GM10847 (cell line): ENCODE results near the gene LPAR1.

ENCODE experiments used
- POLR2A ChIP-seq: IDR thresholded peaks from 2 replicates; pipeline ENCODE4 v1.6.1; 2011; ENCODE audit not compliant: insufficient read length; ENCODE audit errors: extremely low read depth

Gene LPAR1, protein sequence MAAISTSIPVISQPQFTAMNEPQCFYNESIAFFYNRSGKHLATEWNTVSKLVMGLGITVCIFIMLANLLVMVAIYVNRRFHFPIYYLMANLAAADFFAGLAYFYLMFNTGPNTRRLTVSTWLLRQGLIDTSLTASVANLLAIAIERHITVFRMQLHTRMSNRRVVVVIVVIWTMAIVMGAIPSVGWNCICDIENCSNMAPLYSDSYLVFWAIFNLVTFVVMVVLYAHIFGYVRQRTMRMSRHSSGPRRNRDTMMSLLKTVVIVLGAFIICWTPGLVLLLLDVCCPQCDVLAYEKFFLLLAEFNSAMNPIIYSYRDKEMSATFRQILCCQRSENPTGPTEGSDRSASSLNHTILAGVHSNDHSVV

DNA sequence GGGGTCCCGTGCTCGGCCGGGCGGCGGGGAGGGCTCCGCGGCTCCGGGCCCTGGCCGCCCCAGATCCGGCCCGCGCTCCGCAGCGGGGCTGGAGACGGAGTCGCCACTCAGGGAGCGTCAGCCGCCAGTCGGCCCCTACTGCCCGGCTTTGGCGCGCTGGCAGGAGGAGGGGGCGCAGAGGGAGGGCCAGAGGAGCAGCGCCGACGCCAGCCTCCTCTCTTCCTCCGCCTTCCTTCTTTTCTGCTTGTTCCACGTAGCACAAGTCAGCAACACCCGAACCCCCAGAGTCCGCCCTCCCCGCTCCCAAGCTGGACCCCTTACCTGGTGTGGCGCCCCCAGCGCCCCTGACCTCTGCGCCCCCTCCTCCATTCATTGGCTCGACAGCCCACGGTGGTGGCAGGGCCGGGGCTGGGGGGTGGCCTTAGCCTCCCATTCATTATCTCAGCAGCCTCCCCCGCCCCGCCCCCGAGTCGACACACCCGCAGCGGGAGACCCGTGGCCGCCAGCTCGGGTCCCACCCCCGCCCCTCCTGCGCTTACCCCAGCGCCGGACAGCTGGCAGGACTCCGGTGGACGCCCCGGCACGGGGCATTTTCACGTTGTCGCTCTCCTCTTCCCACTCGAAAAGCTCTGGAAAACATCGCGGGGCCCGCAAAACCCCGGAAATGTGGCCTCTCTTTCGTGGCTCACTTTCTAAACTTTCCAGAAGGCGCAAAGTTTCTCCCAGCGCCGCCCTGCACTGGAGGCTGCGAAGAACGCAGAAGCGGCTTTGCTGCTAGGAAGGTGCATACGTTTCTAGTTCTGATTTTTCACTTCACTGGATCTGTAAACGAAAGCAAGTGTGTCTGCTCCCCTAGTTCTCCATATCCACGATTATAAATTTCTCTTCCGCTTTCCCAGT is at the start of gene LPAR1:
Gene LPAR1, minus strand, starts transcription at position 140 of the 900 bp plus-strand sequence. CDS start 66,353 bp downstream, outside the sequence.
- no peak for TF ChIP-seq POLR2A

DNA sequence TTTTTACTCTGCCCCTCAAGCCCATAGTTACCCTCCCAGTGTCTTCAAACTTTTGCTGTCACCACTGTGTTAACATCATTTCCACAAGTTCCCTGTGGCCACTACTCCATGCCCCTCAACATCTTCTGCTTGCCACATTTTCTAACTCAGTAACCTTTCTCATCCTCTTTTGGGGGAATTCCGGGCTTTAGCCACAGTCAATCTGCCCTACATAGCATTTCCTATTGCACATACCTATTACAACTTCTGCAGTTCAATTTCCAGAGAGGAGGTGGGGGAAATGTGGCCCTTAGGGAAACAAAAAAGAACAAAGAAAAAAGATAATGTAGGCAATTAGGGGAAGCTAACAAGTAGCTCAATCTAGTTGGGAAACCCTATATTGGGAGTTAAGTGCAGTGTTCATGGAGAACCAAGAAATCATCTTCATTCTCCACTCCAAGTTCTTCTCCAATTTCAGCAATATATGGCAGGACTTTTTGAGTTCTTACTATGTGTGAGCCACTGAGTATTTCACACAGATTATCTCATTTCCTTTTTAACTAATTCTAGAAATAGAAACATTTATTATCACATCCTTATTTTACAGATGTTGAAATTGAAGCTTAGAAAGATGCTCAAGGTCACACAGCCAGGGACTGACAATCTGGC is 40.2 kb upstream of the LPAR1 start:
- no peak for TF ChIP-seq POLR2A

DNA sequence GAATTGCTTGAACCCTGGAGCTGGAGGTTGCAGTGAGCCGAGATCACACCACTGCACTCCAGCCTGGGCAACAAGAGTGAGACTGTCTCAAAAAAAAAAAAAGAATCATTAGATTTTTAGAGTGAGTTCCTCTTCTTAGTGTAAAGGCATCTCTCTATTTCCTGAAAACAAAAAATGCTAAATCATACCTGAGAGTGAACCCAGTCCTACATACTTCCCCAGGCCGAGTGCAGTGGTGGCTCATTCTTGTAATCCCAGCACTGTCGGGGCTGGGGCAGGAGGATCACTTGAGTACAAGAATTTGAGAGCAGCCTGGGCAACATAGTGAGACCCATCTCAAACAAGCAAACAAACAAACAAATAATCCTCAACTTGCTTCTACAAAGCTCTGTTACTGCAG is 38.2 kb upstream of the LPAR1 start:
- TF ChIP-seq POLR2A: no peak

DNA sequence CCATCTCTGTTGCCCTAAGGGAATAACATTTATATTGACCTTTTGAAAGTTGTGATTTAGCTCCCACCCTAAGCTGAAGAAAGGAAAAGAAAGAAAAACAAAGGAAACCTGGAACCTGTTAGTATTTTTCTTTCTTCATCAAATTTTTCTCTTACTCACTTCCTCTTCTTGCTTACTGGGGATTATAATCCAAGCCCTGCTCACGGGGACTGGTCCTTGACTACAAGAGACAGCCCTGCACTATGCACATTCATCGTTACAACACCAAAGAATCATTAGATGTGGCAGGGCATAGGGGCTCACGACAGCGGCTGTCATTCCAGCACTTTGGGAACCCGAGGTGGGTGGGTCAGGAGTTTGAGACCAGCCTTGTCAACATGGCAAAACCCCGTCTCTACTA is 37.8 kb upstream of the LPAR1 start:
- no peak for TF ChIP-seq POLR2A

DNA sequence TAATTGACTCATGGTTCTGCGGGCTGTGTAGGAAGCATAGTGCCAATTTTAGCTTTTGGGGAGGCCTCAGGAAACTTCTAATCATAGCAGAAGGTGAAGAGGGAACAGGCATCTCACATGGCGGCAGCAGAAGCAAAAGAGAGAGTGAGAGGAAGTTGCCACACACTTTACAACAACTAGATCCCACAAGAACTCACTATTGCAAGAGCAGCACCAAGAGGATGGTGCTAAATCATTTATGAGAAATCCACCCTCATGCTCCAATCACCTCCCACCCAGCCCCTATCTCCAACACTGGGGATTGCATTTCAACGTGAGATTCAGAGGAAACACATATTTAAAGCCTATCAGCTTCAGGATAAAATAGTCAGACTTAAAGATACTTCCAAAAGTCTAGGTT is 36.1 kb upstream of the LPAR1 start:
- no peak for TF ChIP-seq POLR2A

DNA sequence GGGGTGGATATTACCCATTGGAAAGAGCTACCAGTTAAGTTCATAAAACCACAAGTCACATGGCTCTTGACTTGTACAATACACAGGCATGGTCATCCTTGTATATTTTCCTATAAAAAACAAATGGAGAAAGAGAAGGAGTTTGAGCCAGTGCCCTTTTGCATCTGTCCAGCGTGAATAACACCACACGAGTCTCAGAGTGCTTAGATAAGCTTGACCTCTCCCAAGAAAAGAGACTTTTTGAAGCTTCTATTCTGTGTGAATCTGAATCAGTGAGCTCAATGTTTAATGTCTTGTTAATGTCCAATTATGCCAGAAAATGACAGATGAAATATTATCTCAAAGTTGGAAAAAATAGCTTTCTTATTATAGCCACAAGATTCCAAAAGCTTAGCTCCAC is 30.9 kb upstream of the LPAR1 start:
- TF ChIP-seq POLR2A: no peak

DNA sequence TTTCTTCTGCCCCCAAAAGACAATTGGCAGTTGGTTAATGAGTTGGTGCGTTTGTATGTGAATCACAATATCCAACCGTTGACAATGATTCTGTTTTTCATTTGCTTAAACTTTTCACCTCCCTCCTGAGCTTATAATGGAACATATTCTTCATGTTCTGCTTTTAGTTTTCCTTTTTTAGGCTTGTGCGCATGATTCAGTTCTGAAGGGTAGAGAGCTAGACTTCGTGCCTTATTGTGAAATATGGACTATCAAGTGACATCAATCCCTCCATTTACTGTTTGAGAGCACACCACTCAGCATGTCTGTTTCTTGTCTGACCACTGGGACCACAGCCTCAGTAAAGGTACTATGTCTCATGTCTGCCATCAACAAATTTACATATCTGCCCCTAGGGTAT is 30.5 kb upstream of the LPAR1 start:
- no peak for TF ChIP-seq POLR2A

DNA sequence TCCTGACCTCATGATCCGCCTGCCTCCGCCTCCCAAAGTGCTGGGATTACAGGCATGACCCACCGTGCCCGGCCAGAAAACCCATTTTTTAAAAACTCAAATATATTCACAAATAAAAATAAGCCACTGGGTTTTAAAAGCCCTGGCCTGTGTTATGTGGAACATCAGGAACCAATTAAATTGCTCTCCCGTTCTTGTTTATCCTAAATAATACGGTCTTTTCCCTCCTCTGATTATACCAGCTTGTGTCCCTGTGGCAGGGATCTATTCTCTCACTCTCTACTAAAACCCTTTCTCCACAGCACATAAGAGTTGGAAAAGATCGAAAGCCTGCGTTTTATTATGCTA is 30.1 kb upstream of the LPAR1 start:
- no peak for TF ChIP-seq POLR2A

DNA sequence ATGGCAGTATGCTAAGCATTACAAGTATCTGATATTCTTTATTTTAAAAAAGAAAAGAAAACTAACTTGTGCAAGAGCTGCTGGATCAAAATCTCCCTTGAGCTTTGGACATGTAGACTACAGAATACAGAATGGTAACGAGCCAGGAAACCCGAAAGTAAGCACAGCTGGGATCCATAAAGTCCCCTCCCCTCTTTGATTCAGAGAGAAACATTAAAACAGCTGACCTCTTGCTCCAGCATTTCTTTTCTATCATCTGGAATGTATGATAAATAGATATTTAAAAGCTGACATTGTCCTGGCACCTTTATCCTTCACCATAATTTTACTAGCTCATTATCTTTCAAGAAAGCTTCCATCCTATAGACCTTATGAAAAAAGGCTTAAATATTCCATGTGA is 28.2 kb upstream of the LPAR1 start:
- TF ChIP-seq POLR2A: no peak

DNA sequence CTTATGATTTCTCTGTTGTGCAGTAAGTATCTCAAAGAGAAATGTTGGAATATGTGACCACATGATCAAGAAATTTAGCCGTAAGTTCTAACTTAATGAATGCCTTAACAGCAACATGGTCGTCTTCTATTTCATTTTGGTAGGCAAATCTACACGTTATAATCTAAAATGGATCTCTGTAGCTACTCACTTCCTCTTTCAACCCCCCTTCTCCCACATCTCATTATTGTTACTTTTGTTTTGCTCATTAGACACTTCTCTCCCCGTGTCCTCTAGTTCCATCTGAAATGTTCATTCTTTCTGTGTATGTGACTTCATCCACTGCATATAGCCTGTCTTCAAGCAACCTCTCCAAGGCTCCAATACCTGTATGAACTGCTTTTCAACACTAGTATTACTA is 27.1 kb upstream of the LPAR1 start:
- no peak for TF ChIP-seq POLR2A

DNA sequence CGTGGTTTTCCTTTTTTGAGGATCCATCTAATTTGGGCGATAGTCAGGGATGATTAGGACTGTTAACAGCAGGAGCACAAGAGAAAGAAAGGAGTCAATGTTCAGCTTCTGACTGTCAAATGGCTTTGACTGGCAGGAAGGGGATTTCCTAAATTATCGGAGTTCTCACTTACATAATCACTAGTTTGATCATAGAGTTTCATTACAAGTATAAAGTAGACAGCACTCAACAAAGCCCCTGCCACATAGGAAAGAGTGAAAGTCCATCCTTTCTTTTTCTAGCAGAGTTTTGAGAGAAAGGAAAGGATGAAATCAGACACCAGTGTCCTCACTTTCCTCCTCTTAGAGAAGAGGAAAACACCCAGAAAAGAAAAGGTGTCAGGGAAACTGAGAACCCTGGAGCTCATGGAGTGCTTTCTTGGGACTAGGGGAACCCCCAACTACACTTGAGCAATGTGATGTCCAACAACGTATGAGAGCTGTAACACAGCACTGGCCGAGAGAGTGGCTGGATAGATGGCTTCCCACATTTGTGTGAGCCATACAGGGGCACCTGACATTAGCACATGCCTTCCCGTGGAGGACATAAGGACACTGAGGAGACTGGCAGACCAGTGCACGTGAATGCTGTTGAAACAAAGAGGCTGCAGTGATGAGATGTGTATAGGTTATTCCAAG is 26.0 kb upstream of the LPAR1 start:
- no peak for TF ChIP-seq POLR2A

DNA sequence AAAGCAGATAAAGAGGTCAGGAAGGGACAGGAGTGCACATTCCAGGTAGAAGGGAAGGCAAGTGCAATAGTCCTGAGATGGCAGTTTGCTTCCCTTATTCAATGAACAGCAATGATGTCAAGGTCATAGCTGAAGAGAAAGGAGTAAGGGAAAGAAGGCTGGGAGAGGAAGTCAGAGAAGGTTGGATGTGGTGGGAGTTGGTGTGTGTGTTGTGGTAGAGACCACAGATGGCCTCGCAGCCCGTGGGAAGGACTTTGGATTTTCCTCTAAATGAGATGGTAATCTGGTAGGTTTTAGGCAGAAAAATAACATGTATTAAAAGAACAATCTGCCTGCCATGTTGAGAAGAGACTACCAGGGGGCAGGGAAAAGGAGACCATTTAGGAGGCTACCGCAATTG is 25.1 kb upstream of the LPAR1 start:
- TF ChIP-seq POLR2A: no peak

DNA sequence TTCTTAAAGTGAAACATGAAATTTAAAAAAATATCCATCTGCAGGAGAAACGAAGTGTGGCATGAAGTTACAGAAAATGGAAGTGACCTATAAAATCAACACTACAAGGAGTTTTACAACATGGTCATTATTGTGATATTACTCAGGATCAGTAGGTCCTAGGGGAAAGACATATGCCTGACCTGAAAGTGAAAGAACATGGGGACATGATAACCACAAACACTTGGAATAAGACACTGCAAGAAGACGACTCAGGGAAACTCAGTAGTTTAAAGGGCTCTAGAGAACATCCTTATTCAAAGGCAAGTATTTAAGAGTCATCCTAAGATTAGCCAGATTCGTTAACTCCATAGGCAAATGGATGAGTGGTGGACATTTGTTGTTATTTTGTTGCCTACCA is 19.9 kb upstream of the LPAR1 start:
- TF ChIP-seq POLR2A: no peak

DNA sequence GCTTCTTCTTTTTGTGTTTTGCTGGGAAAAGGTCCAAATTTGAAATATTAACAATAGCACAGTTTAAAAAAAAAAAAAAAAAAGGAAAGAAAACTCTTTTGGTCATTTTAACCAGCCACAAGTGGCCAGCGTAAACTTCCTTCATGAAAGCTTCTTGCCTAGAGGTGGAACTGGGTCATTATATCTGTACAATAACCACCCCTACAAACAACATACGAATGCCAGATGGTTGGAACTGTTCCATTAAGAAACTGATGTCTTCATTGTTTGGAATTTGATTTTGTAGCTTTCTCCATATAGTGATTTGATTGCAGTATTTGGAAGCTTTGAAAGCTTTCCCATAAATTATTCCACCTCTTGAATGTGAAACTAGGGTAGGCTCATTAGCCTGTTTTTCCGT is 18.3 kb upstream of the LPAR1 start:
- TF ChIP-seq POLR2A: no peak

DNA sequence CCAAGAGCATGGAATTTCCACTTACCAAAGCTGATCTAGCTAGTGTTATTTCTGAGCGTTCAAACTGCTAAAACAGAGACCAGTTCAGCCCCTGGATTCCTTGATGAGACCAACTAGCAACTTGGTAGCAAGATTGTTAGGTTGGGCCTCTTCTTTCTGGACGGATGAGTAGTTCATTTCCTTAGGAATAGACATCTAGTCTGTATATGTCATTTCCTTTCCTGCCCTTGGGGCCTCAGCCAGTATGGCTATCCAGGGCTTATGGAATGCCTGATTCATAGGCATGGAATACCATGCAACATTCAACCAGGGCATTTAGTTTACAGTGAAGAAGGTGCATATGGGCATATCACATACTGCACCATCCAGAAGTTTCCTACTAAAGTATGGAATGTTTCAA is 14.5 kb upstream of the LPAR1 start:
- no peak for TF ChIP-seq POLR2A
